Measurements from ENCODE around the gene UPF2.

DNA sequence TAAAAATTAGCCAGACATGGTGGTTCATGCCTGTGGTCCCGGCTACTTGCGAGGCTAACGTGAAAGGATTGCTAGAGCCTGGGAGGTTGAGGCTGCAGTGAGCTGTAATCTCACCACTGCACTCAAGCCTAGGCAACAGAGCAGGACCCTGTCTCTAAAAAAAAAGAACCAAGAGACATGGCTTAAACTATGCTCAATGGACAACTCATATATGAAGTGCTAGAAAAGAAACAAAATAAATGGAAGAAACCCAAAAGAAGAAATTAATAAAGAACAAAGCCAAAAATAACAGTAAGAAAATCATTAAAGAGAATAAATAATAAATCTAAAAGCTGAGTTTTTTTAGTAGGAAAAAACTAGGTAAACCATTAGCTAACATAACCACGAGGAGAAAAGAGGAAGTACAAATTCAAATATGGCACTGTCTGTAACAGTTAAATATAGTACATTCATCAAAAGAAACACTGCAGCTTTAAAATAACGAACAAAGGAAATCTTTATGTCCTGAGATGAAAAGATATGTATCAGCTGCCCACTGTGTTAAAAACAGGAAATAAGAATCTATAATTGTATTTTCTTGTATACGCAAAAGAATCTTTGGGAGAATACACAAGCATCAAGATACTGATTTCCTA lies 48.7 kb downstream of the UPF2 start:
- TF ChIP-seq GATA3 (IDR thresholded peaks at IDR 0.05; ENCODE audit: low read depth, low read length) (no peak), GATA2 (IDR thresholded peaks at IDR 0.05; ENCODE audit: low read depth, low read length) (no peak)

Measured in SH-SY5Y (cell line).